Measurements from ENCODE around the gene ANAPC10.

DNA sequence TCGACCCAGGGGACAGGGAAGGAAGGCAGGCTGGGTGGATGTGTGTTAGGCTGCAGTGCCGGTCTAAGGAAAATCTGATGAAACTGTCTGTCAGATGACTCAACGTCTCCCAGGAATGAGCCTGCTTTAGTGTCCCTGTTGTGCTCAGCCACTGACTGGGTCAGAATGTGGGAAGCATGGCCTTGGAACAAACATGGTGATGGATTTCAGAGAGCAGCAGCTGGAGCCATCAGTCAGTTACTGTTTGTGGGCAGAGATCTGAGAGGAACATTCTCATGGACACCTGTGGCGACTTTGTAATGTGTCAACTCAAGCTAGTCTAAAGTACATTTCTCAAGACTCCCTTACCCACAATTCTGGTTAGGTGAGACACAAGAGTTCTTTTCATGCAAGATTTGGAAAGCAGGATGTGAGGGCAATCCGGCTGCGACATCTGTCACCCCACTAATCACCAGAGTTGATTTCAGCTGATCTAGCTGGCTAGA, 63.2 kb downstream of the ANAPC10 start:
- TF ChIP-seq CTCF (IDR thresholded peaks at IDR 0.05; ENCODE audit: low read depth, low read length, poor library complexity, severe bottlenecking) (no peak), EZH2phosphoT487 (IDR thresholded peaks at IDR 0.05; ENCODE audit: borderline replicate concordance, low read length) (no peak)

All from DOHH2 (cell line).